ENCODE measurements around the gene SNX8. TPM values are rescaled to one million over a fixed set of nuclear protein-coding genes. Genes with fewer than 3 reads are reported as not detected.

SNX8 gene
- total RNA-seq, 2 donors from 2014 or later: 20.0 to 23.0 TPM

DNA sequence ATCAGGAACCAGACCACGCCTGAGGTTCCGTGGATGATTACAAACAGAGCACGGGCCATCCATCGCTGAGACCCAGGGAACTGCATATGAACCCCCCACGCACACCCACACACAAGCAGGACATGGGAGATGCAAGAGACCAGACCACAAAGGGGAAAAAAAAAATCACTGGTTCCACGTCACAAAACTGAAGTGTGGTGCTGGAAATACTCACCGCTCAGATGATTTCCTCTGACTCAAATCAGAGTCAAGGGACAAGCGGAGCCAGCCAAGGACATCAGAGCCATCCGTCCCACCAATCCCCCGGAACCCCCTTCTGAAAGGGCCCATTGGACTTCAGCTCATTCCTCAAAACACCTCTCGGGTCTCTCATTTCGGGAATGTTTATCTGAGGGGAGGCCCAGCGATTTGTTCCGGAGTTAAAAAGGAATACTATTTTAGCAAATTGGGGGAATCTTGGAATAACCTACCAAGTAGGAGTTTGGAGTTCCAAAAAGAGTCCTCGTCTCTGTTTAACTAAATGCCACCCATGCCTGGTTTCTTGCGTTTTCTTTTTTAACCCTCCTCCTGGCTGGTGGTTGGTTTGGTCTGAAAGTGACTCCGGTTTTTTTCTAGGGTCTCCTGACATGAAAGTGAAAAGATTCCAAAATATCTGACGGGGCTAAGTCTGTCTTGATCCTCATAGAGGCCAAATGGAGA, 15.0 kb downstream of the SNX8 start:
- no peaks in the 10 kb centered on the region for H3K9me3 ChIP-seq
- no peaks in the 10 kb centered on the region for H3K27me3 ChIP-seq
- peak overlapping the region; percentile 2 to 39 for H3K27ac ChIP-seq
- H3K4me1 ChIP-seq: peaks cover 0 to 7% of the 10 kb centered on the region in 2 donors
- no peak overlapping the region for H3K4me3 ChIP-seq
- TF ChIP-seq, protein P1, sequence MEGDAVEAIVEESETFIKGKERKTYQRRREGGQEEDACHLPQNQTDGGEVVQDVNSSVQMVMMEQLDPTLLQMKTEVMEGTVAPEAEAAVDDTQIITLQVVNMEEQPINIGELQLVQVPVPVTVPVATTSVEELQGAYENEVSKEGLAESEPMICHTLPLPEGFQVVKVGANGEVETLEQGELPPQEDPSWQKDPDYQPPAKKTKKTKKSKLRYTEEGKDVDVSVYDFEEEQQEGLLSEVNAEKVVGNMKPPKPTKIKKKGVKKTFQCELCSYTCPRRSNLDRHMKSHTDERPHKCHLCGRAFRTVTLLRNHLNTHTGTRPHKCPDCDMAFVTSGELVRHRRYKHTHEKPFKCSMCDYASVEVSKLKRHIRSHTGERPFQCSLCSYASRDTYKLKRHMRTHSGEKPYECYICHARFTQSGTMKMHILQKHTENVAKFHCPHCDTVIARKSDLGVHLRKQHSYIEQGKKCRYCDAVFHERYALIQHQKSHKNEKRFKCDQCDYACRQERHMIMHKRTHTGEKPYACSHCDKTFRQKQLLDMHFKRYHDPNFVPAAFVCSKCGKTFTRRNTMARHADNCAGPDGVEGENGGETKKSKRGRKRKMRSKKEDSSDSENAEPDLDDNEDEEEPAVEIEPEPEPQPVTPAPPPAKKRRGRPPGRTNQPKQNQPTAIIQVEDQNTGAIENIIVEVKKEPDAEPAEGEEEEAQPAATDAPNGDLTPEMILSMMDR (IDR thresholded peaks at IDR 0.05): no peak
- peak; percentile 71 for DNase-seq (ENCODE audit: low spot score)
- H3K36me3 ChIP-seq: no peaks in the 10 kb centered on the region

DNA sequence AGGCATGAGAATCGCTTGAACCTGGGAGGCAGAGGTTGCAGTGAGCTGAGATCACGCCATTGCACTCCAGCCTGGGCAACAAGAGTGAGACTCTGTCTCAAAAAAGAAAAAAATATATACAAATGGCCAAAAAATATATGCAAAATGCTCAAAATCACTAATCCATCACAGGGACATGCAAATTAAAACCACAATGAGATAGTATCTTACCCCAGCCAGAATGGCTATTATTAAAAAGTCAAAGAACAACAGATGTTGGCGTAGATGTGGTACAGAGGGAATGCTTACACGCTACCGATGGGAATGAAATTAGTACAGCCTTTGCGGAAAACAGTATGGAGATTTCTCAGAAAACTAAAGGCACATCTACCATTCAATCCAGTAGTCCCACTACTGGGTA, 17.4 kb downstream of the SNX8 start:
- TF ChIP-seq, protein P1 (IDR thresholded peaks at IDR 0.05): no peak
- Histone ChIP-seq H3K27me3 (no peaks in the 10 kb centered on the region), H3K9me3 (no peaks in the 10 kb centered on the region), H3K4me1 (peaks cover 0 to 6% of the 10 kb centered on the region in 2 donors), H3K36me3 (no peaks in the 10 kb centered on the region), H3K4me3 (no peak overlapping the region), H3K27ac (no peak overlapping the region)
- DNase-seq (ENCODE audit: low spot score): no peak

DNA sequence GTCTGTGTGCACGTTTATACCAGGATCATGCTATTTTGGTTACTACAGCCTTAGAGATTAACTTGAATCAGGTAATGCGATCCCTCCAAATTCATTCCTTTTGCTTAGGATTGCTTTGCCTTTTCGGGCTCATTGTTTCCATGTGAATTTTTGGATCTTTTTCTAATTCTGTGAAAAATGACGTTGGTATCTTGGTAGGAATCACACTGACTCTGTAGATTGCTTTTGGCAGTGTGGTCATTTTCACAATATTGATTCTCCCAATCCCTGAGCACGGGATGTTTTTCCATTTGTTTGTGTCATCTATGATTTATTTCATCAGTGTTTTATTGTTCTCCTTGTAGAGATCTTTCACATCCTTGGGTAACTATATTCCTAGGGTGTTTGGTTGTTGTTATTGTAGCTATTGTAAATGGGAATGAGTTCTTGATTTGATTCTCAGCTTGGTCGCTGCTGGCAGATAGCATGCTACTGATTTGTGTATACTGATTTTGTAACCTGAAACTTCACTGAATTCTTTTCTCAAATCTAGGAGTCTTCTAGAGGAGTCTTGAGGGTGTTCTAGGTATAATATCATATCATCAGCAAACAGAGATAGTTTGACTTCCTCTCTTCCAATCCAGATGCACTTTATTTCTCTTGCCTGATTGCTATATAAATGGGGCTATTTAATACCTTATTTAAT, 18.2 kb downstream of the SNX8 start:
- H3K4me3 ChIP-seq: no peak overlapping the region
- no peaks in the 10 kb centered on the region for H3K36me3 ChIP-seq
- H3K9me3 ChIP-seq: no peaks in the 10 kb centered on the region
- H3K4me1 ChIP-seq: peaks cover 0 to 6% of the 10 kb centered on the region in 2 donors
- TF ChIP-seq, protein P1 (IDR thresholded peaks at IDR 0.05): no peak
- H3K27me3 ChIP-seq: no peaks in the 10 kb centered on the region
- no peak overlapping the region for H3K27ac ChIP-seq
- no peak for DNase-seq (ENCODE audit: low spot score)

GRCh38 chr7:2290877-2291276, 23.4 kb downstream of the SNX8 start:
- TF ChIP-seq, protein P1 (IDR thresholded peaks at IDR 0.05): no peak
- H3K4me3 ChIP-seq: no peak overlapping the region
- no peak for DNase-seq (ENCODE audit: low spot score)
- no peaks in the 10 kb centered on the region for H3K4me1 ChIP-seq
- no peak overlapping the region for H3K27ac ChIP-seq
- H3K36me3 ChIP-seq: no peaks in the 10 kb centered on the region
- no peaks in the 10 kb centered on the region for H3K9me3 ChIP-seq
- no peaks in the 10 kb centered on the region for H3K27me3 ChIP-seq

DNA sequence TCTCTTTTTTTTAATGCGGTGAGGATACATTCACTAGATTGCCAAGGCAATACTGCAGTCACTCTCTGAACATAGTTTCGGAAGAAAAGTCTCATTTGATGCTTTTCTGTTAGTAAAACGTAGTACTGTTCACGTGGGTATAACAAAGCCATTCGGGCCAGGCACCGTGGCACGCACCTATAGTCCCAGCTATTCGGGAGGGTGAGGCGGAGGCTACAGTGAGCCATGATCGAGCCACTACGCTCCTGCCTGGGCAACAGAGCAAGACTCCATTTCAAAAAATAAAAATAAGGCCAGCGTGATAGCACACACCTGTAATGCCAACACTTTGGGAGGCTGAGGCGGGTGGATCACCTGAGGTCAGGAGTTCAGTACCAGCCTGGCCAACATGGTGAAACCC, 24.6 kb downstream of the SNX8 start:
- Histone ChIP-seq H3K4me3 (no peak overlapping the region), H3K27ac (no peak overlapping the region), H3K9me3 (no peaks in the 10 kb centered on the region), H3K4me1 (no peaks in the 10 kb centered on the region), H3K36me3 (no peaks in the 10 kb centered on the region), H3K27me3 (no peaks in the 10 kb centered on the region)
- TF ChIP-seq, protein P1 (IDR thresholded peaks at IDR 0.05): no peak
- no peak for DNase-seq (ENCODE audit: low spot score)
